GM18517 (cell line): ENCODE data around the gene XYLT1.
"Not testable (repeated sequence)": the region's sequence is repeated elsewhere in the genome, so short reads cannot be mapped to it uniquely, and the experiment has no call there.

ENCODE experiments used
- ATAC-seq: cut with Tn5 transposase; IDR thresholded peaks from one replicate; pipeline ENCODE4 v1.9.1; 2021; ENCODE audit warnings: mild to moderate bottlenecking, moderate library complexity; ENCODE audit not compliant: unreplicated experiment

The XYLT1 gene

GRCh38 chr16:17433577-17434451 lies 36.9 kb downstream of the XYLT1 start:
- no peak for ATAC-seq

- ATAC-seq = no peak
These were observed 37.7 kb downstream of the XYLT1 start for GRCh38 chr16:17432901-17433576.

DNA sequence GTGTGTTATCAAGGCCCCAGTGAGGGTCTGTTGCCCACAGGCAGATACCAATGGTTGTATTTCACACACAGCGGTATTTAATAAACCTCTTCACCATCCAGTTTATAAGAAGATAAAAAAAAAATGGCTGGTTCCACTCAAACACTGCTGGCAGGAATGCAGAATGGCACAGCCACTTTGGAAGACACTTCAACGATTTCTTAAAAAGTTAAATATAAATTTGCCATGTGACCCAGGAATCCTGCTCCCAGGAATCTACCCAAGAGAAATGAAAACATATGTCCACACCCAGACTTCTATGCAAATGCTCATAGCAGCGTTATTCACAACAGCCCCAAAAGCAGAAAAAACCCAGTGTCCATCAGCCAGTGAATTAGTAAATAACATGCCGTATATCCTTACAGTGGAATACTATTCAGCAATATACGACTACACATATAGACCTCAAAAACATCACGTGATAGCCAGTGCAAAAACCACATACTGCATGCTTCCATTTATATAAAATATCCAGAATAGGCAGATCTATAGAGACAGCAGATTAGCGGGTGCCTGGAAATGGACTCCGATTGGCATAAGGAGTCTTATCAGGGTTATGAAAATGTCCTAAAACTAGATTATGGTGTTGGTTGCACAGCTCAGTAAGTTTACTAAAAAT lies 38.7 kb downstream of the XYLT1 start:
- ATAC-seq = no peak

GRCh38 chr16:17431012-17431411 lies 39.7 kb downstream of the XYLT1 start:
- no peak for ATAC-seq

DNA sequence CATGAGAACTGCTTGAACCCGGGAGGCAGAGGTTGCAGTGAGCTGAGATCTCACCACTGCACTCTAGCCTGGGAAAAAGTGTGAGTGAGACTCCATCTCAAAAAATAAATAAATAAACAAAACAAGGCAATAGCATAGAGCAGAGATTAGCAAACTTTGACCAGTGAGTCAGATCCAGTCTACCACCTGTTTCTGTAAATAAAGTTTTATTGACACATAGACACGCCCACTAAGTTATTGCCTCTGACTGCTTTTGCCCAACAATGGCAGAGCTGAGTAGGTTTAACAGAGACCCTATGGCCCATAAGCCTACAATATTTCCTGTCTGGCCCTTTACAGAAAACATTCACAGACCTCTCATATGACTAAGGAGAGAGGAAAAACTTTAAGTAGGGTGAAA lies 44.3 kb downstream of the XYLT1 start:
- ATAC-seq = no peak

DNA sequence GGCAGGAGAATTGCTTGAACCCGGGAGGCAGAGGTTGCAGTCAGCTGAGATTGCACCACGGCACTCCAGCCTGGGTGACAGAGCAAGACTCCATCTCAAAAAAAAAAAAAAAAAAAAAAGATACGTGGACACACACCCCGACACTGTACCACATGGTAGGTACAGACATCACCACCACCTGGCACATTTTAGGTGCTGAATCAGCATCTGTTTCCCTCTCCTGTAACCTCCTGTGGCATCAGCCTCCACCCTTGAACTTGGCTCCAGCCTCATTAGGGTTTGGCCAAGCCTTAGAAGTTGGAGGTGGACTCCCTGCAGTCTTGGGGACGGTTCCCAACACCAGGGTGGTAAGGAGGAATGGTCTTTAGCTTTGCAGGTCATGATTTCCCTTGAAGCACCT lies 46.0 kb downstream of the XYLT1 start:
- ATAC-seq = no peak

DNA sequence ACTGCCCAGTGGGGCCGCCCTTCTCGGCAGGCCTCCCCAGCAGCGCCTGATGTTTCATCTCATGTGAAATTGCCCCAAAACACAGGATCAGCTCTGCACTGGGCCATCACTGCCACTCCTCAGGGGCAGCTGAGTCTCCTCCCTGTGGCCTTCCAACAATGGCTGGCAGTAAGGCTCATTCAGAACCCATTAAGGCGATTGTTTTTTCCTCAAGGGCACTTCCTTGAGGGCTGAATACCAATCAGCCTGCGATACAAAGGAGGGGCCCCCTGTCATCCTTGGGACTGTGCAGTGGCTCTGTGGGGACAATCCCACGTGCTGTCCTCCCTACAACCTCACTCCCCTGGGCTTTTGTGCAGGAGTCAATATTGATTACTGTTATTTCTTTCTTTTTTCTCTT lies 47.5 kb downstream of the XYLT1 start:
- no peak for ATAC-seq

- no peak for ATAC-seq
These were observed 49.9 kb downstream of the XYLT1 start for GRCh38 chr16:17420816-17421215.

GRCh38 chr16:17419266-17419665 lies 51.5 kb downstream of the XYLT1 start:
- ATAC-seq = no peak

- no peak for ATAC-seq
These were observed 53.0 kb downstream of the XYLT1 start for GRCh38 chr16:17417740-17418139.

- ATAC-seq = peak; percentile 95
These were observed 54.1 kb downstream of the XYLT1 start for GRCh38 chr16:17416461-17417311.

DNA sequence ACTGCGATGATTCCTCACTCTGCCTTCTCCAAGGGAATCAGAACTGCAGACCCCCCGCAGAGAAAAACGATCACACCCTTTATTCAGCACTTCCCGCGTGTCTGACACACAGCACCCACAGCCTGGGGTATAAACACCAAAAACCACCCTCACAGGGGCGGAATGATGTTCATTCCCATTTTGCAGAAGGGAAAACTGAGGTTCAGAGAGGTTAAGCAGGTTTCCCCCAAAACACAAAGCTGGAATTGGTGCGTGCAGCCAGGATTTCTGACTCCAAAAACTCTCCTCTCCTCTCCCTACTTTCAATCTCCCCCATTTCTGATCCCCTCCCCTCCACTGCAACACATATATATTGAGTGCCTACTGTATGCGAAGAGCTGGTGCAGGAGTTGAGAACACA lies 55.8 kb downstream of the XYLT1 start:
- no peak for ATAC-seq

GRCh38 chr16:17414421-17414820 lies 56.3 kb downstream of the XYLT1 start:
- no peak for ATAC-seq

GRCh38 chr16:17413508-17413907 lies 57.3 kb downstream of the XYLT1 start:
- ATAC-seq = no peak

DNA sequence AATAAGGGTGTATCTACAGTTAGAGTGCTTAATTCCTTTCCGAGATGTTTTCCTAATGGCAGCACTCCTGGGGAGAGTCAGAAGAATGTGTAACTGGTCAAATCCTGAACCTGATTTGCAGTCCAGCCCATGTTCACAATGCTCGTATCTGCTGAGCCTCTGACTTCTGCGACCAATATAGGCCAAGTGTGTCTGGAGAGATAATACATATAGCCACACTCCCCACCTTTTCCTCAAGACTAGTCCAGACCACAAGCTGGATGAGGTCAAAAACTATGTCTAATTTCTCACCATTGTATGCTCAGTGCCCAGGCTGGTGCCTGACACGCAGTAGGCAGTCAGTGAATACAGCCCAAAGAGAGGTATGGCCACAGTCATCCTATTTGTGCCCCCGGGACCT lies 58.0 kb downstream of the XYLT1 start:
- ATAC-seq = no peak

DNA sequence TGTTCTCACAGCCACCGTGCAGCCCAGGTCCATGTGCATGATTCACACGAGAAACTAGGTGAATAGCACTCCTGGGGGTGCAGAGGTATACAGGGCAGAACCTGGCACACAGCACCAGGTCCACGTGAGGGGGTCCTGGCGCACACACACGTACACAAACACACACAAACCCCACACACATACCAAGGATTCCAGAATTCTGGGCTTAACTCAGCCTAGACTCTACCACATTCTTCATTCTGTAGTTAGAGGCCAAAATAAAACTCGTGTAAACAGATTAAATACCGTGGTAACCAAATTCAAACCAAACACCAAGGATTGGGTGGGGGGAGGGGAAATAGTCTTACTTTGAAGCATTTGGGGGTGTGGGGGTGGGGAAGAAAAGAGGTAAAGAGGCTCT lies 58.5 kb downstream of the XYLT1 start:
- ATAC-seq = no peak

- no peak for ATAC-seq
These were observed 59.5 kb downstream of the XYLT1 start for GRCh38 chr16:17411263-17411662.

GRCh38 chr16:17410316-17410715 lies 60.4 kb downstream of the XYLT1 start:
- not testable (repeated sequence) for ATAC-seq

DNA sequence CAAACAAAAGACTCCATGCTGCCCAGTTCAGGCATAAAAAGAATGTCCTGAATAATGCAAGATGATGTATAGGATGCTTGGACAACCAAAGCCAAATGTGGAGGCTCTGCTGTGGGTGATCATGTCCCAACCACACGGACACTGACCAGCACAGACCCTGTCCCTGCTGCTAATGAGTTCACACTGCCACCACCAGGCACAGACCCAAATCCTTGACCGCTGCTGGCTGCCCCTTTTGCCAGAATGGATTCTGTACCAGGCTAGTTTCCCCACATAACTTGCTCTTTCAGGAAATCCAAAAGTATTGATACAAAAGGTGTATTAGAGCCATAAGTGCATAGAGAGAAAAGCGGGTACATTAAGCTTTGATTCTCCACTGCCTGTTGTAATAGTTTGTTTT lies 60.9 kb downstream of the XYLT1 start:
- no peak for ATAC-seq

- peak; percentile 61 for ATAC-seq
These were observed 61.8 kb downstream of the XYLT1 start for GRCh38 chr16:17408955-17409441.

DNA sequence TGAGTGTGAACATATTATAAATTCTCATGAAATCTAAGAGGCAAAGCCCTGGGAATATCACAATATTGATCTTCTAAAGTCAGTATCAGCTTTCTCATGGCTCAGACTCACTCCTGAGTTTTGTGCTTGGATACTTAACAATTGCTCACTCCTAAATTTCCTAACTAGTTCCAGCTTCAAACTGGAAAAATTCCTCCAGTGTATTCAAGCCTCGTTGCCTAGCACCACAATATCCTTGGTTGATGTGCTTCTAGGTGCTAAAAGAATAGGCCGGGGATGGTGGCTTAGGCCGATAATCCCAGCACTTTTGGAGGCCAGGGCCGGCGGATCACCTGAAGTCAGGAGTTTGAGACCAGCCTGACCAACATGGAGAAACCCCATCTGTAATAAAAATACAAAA lies 62.5 kb downstream of the XYLT1 start:
- ATAC-seq = no peak
